Type B pancreatic cell (in vitro differentiated cells): ENCODE results near the gene HADHA. TPM values are rescaled to one million over a fixed set of nuclear protein-coding genes. Genes with fewer than 3 reads are reported as not detected.

Experiments used
- DNase-seq: peaks from one replicate; pipeline ENCODE4 v3.0.0; 2021; ENCODE audit warnings: mixed read lengths; ENCODE audit not compliant: unreplicated experiment; ENCODE audit errors: extremely low spot score
- H3K27ac Mint-ChIP-seq: 2 replicates; pipeline ENCODE4 v1.8.0; 2021; ENCODE audit warnings: mild to moderate bottlenecking, mixed read lengths
- H3K27me3 Mint-ChIP-seq: 2 replicates; pipeline ENCODE4 v1.8.0; 2021; ENCODE audit warnings: mixed read lengths
- H3K36me3 Mint-ChIP-seq: 2 replicates; pipeline ENCODE4 v1.8.0; 2021; ENCODE audit warnings: mixed read lengths
- H3K4me1 Mint-ChIP-seq: one replicate; pipeline ENCODE4 v1.8.0; 2021; ENCODE audit warnings: mixed read lengths; ENCODE audit not compliant: unreplicated experiment
- H3K4me3 Mint-ChIP-seq: 2 replicates; pipeline ENCODE4 v1.8.0; 2021; ENCODE audit warnings: mild to moderate bottlenecking, mixed read lengths
- H3K9me3 Mint-ChIP-seq: 2 replicates; pipeline ENCODE4 v1.8.0; 2021; ENCODE audit warnings: mixed read lengths
- CTCF ChIP-seq: fragments of 200-600 bp; sonication (generic); conservative IDR thresholded peaks from 2 replicates; pipeline ENCODE4 v1.5.0; 2021; ENCODE audit warnings: antibody characterized with exemption, mild to moderate bottlenecking
- total RNA-seq: library from RNA; stranded (reverse); gene quantifications from 2 replicates; pipeline ENCODE4 v1.2.1, GENCODE V29; 2021; ENCODE audit warnings: low replicate concordance

Gene HADHA
- total RNA-seq, 1 donor from 2014 or later = 137 TPM

GRCh38 chr2:26255759-26256384, 11.4 kb upstream of the HADHA start:
- H3K4me3 Mint-ChIP-seq = no peak overlapping the region
- no peak for TF ChIP-seq CTCF
- peaks cover 5% of the 10 kb centered on the region for H3K4me1 Mint-ChIP-seq
- DNase-seq = no peak
- no peaks in the 10 kb centered on the region for H3K9me3 Mint-ChIP-seq
- H3K27ac Mint-ChIP-seq = no peak overlapping the region
- H3K27me3 Mint-ChIP-seq = no peaks in the 10 kb centered on the region
- H3K36me3 Mint-ChIP-seq = peaks cover 15% of the 10 kb centered on the region

DNA sequence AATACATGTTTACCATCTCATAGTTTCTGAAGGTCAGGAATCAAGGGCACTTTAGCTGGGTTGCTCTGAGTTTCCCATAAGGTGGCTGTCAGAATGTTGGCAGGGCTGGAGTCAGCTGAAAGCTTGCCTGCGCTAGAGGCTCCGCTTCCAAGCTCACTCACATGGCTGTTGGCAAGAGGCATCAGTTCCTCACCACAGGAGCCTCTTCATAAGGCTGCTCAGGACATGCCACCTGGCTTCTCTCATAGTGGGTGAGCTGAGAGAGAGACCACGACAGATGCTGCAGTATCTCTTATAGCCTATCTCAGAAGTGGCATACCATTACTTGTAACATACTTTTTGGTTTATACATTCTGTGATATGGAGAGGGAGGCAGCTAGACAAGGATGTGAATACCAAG, 7.5 kb upstream of the HADHA start:
- peaks cover 8% of the 10 kb centered on the region for H3K4me1 Mint-ChIP-seq
- TF ChIP-seq CTCF = no peak
- no peaks in the 10 kb centered on the region for H3K9me3 Mint-ChIP-seq
- H3K36me3 Mint-ChIP-seq = peaks cover 7% of the 10 kb centered on the region
- H3K4me3 Mint-ChIP-seq = no peak overlapping the region
- no peak overlapping the region for H3K27ac Mint-ChIP-seq
- no peak for DNase-seq
- no peaks in the 10 kb centered on the region for H3K27me3 Mint-ChIP-seq

GRCh38 chr2:26249625-26250024, 5.2 kb upstream of the HADHA start:
- no peaks in the 10 kb centered on the region for H3K9me3 Mint-ChIP-seq
- no peaks in the 10 kb centered on the region for H3K27me3 Mint-ChIP-seq
- H3K36me3 Mint-ChIP-seq = peaks cover under 1% of the 10 kb centered on the region
- H3K27ac Mint-ChIP-seq = no peak overlapping the region
- DNase-seq = no peak
- H3K4me1 Mint-ChIP-seq = peaks cover 21% of the 10 kb centered on the region
- H3K4me3 Mint-ChIP-seq = no peak overlapping the region
- no peak for TF ChIP-seq CTCF

GRCh38 chr2:26246818-26247217, 2.4 kb upstream of the HADHA start:
- TF ChIP-seq CTCF = no peak
- H3K36me3 Mint-ChIP-seq = no peaks in the 10 kb centered on the region
- peak overlapping the region; percentile 100 for H3K4me3 Mint-ChIP-seq
- H3K9me3 Mint-ChIP-seq = no peaks in the 10 kb centered on the region
- peak overlapping the region; percentile 40 for H3K27ac Mint-ChIP-seq
- H3K27me3 Mint-ChIP-seq = no peaks in the 10 kb centered on the region
- peaks cover 29% of the 10 kb centered on the region for H3K4me1 Mint-ChIP-seq
- no peak for DNase-seq

- no peaks in the 10 kb centered on the region for H3K27me3 Mint-ChIP-seq
- no peaks in the 10 kb centered on the region for H3K36me3 Mint-ChIP-seq
- no peaks in the 10 kb centered on the region for H3K9me3 Mint-ChIP-seq
- no peak for TF ChIP-seq CTCF
- peak overlapping the region; percentile 100 for H3K4me3 Mint-ChIP-seq
- peaks cover 27% of the 10 kb centered on the region for H3K4me1 Mint-ChIP-seq
- H3K27ac Mint-ChIP-seq = peak overlapping the region; percentile 99
- DNase-seq = no peak
Observed at GRCh38 chr2:26245810-26246209, 1.4 kb upstream of the HADHA start.
